GM21390 (cell line): ENCODE data around the gene ITM2A.

Experiments used
- ATAC-seq: cut with Tn5 transposase; IDR thresholded peaks from one replicate; pipeline ENCODE4 v1.9.1; 2021; ENCODE audit not compliant: unreplicated experiment

ITM2A gene

GRCh38 chrX:79366873-79367749 lies at the start of gene ITM2A:
ITM2A (minus strand) TSS chrX:79367334; CDS start chrX:79367215, 119 bp downstream.
- ATAC-seq: peak; percentile 65

GRCh38 chrX:79415056-79415455 lies 47.9 kb upstream of the ITM2A start:
- ATAC-seq: no peak

GRCh38 chrX:79413963-79414362 lies 46.8 kb upstream of the ITM2A start:
- ATAC-seq: no peak

GRCh38 chrX:79412972-79413371 lies 45.8 kb upstream of the ITM2A start:
- ATAC-seq: no peak

DNA sequence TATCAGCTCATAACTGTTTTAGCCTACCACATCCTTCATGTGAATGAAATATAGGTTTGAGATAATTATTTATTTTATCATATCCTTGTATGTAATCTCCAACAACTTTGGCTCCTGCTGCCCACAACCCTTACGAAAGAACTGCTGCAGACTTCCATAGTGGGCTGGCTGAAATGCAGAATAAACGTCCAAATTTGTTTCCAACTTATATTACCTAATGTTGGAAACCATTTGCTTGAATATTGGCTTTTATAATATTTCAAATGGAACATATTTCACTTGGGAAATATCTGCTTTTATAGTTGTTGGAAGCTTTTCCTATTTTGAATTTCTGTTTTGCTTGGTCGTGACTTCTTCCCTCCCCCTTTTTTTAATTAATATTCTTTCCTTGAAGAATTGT lies 45.0 kb upstream of the ITM2A start:
- no peak for ATAC-seq

- ATAC-seq: no peak
Measured at GRCh38 chrX:79409657-79410056, 42.5 kb upstream of the ITM2A start.

- no peak for ATAC-seq
Measured at GRCh38 chrX:79408623-79409322, 41.6 kb upstream of the ITM2A start.

DNA sequence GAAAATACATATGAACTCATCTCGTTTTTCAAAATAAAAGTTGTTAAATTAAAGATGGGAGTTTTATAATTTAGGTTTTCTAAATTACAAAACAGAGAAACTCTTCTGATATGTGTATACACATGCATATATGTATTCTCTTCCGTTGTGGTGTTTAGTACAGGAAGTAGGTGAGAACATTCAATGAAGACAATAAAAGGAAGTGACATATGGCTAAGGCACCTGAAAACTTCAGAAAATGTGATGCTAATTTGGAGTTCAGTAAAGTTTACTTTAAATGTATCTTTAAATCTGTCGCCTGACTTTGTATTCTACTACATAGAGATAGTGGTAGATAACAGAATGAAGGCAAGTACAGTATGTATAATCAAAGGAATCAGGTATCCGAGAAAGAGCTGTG lies 33.5 kb upstream of the ITM2A start:
- no peak for ATAC-seq

- ATAC-seq: no peak
Measured at GRCh38 chrX:79375340-79375739, 8.2 kb upstream of the ITM2A start.

- ATAC-seq: no peak
Measured at GRCh38 chrX:79371640-79372039, 4.5 kb upstream of the ITM2A start.

- ATAC-seq: no peak
Measured at GRCh38 chrX:79371101-79371500, 4.0 kb upstream of the ITM2A start.

- ATAC-seq: no peak
Measured at GRCh38 chrX:79369871-79370270, 2.7 kb upstream of the ITM2A start.

DNA sequence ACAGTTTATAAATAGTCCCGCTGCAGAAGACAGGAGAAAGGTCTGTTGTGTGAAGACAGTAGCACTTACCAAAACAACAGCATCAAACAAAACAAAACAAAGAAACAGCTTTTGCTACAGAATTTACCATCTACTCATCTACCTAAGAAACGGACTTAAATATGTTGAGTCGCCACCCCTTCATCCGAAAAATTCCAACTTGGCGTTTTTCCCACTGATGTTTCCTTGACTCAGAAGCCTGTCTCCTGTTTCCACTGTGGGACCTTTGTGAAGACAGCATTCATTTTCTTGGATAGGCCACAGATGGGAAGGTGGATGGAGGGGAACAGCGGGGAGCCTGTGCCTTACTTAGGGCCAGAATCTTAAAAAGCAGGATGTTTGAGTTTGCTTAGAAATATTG lies 1.3 kb upstream of the ITM2A start:
- ATAC-seq: no peak

DNA sequence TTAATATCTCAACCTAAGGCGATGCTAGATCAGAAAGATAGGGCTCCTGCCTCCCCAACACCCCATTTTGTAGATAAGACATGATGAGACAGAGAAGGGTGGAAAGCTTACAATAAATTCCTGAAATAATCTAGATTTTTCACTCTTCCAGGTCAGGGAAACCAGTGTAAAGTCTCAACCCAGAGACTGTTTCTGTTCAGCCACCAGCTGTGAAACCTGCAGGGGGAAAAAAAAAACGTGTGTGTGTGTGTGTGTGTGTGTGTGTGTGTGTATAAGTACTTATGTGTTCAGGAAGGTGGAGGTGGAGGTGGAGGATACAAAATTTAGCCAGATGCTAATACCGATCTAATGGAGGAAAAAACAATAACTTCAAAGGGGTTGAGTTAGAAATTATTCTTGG lies 773 bp upstream of the ITM2A start:
- no peak for ATAC-seq

DNA sequence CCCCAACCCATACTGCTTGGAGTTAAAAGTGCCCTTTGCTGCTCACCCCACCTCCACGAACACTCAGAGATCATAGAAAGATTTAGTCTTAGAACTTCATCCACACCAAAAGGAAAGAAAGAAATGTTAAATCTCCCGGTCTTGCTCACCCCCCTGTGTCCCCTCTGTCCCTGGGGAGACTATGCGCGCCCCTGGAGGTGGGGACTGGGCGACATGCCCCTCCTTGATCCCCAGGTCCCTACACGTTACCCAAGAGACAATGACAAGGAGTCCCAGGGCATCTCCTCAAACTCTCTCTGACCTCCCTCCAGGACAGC lies 620 bp downstream of the ITM2A start:
- ATAC-seq: no peak

DNA sequence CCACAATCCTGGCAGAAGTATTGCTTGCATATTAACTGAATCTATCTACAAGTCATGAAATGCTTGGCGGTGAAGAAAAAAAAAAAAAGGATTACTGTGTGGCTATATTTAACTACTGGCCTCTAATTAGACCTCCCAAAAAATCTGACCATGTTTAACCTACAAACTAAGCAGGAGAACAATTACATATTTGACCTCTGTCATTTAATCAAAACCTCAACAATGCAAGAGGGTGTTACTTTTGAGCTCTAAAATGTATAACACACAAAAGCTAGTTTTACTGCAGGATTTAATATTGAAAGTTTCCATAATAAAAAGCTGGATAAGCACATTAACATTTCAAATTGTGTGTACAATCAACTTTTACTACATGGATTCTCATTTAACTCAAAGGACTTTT lies 1.5 kb downstream of the ITM2A start:
- ATAC-seq: no peak

- ATAC-seq: no peak
Measured at GRCh38 chrX:79364306-79364705, 2.8 kb downstream of the ITM2A start.

DNA sequence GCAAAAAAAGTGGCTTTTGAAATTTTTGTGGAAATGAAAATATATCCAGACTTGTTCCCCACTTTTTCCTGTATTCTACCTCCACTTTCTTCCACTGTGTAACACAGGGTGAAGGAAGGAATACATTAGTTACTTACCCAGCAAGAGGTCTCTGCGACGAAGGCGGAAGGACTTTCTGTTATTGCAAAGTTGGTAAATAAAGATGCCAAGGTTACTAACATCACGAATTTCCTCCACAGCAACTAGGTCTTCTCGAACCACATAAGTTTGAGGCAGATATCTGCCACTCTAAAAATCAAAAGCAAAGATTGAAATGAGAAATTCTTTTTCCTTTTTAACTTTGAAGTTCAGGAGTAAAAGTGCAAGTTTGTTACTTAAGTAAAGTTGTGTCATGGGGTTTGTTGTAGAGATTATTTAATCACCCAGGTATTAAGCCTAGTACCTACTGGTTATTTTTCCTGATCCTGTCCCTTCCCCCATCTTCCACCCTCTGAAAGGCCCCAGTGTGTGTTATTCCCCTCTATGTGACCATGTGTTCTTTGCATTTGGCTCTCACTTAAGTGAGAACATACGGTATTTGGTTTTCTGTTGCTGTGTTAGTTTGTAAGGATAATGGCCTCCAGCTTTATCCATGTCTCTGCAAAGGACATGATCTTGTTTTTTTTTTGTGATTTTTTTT lies 5.8 kb downstream of the ITM2A start:
- no peak for ATAC-seq

- ATAC-seq: no peak
Measured at GRCh38 chrX:79336869-79337815, 30.0 kb downstream of the ITM2A start.

- no peak for ATAC-seq
Measured at GRCh38 chrX:79330022-79330421, 37.1 kb downstream of the ITM2A start.
